Astrocyte of the spinal cord (primary cell): Measurements from ENCODE around the gene TMEM30A.
A peak's percentile ranks its signal among the peaks of the same experiment; 100 is the strongest.

Experiments used
- DNase-seq: peaks from one replicate; pipeline ENCODE4 v3.0.0; 2011; ENCODE audit warnings: low read depth, low spot score
- H3K4me3 ChIP-seq: 2 replicates; pipeline ENCODE4 v1.5.1; 2011; ENCODE audit warnings: low read depth, mild to moderate bottlenecking, low read length, moderate library complexity
- CTCF ChIP-seq: IDR thresholded peaks from 2 replicates; pipeline ENCODE4 v1.5.1; 2012; ENCODE audit warnings: low read depth, mild to moderate bottlenecking, low read length, inconsistent platforms
- in situ Hi-C: cut with HindIII; loops from 2 replicates; pipeline ENCODE4 v1.10.0; 2017; ENCODE audit warnings: low sequenced_read_pairs

TMEM30A gene

GRCh38 chr6:75318900-75319299 is 34.3 kb upstream of the TMEM30A start:
- TF ChIP-seq CTCF = no peak
- DNase-seq = no peak
- in situ Hi-C loops = no loop called here
- H3K4me3 ChIP-seq = no peak overlapping the region

- in situ Hi-C loops = no loop called here
- DNase-seq = peak; percentile 65
- H3K4me3 ChIP-seq = no peak overlapping the region
- TF ChIP-seq CTCF = no peak
Measured at GRCh38 chr6:75317503-75318206, 33.1 kb upstream of the TMEM30A start.

- in situ Hi-C loops = no loop called here
- H3K4me3 ChIP-seq = no peak overlapping the region
- TF ChIP-seq CTCF = no peak
- no peak for DNase-seq
Measured at GRCh38 chr6:75315978-75316377, 31.4 kb upstream of the TMEM30A start.

- in situ Hi-C loops = no loop called here
- DNase-seq = no peak
- H3K4me3 ChIP-seq = no peak overlapping the region
- no peak for TF ChIP-seq CTCF
Measured at GRCh38 chr6:75308250-75308988, 23.8 kb upstream of the TMEM30A start.

- in situ Hi-C loops = no loop called here
- H3K4me3 ChIP-seq = no peak overlapping the region
- TF ChIP-seq CTCF = no peak
- no peak for DNase-seq
Measured at GRCh38 chr6:75307364-75308004, 22.9 kb upstream of the TMEM30A start.

GRCh38 chr6:75306064-75306463 is 21.5 kb upstream of the TMEM30A start:
- in situ Hi-C loops = no loop called here
- no peak overlapping the region for H3K4me3 ChIP-seq
- DNase-seq = peak; percentile 42
- no peak for TF ChIP-seq CTCF
